PC-9 (cell line): ENCODE measurements around the gene USP49.

ENCODE experiments used
- EZH2 ChIP-seq: fragments of 200-600 bp; sonication (generic); IDR thresholded peaks from 2 replicates; pipeline ENCODE4 v1.8.0; 2017; ENCODE audit warnings: antibody characterized with exemption, low read depth
- TF ChIP-seq, protein P1 (sequence below): fragments of 200-600 bp; sonication (generic); conservative IDR thresholded peaks from 2 replicates; pipeline ENCODE4 v1.6.1; 2017; ENCODE audit warnings: mixed run types, antibody characterized with exemption, mild to moderate bottlenecking, moderate library complexity

DNA sequence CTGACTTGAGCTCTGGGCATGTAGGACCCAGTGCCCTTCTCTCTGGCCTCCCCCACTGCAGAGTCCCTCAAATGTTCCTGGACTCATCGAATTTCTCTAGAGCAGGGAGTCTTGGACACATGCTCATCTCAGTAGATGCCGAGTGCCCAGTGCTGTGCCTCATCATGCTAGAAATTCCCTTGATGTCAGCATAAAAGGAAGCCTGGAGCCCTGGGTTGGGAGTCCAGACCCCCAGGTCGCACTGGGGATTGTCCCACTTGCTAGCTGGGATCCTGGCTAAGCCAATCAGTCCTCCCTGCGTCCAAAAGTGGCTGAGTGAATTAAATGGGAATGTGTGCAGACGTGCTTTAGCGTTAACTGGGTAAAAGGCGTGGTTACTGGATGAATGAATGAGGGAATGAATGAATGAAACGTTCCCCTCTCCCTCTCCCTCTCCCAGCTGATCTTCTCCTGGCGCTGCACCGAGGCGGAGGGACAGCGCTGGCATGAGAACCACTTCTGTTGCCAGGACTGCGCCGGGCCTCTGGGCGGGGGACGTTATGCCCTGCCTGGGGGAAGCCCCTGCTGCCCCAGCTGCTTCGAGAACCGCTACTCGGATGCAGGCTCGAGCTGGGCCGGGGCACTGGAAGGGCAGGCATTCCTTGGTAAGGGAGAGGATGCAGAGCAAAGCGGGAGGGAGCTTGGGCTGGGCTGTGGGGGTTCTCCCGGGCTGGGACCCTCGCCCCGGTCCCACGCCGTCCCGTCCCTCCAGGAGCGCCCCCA lies 109.3 kb downstream of the USP49 start:
- TF ChIP-seq, protein P1, sequence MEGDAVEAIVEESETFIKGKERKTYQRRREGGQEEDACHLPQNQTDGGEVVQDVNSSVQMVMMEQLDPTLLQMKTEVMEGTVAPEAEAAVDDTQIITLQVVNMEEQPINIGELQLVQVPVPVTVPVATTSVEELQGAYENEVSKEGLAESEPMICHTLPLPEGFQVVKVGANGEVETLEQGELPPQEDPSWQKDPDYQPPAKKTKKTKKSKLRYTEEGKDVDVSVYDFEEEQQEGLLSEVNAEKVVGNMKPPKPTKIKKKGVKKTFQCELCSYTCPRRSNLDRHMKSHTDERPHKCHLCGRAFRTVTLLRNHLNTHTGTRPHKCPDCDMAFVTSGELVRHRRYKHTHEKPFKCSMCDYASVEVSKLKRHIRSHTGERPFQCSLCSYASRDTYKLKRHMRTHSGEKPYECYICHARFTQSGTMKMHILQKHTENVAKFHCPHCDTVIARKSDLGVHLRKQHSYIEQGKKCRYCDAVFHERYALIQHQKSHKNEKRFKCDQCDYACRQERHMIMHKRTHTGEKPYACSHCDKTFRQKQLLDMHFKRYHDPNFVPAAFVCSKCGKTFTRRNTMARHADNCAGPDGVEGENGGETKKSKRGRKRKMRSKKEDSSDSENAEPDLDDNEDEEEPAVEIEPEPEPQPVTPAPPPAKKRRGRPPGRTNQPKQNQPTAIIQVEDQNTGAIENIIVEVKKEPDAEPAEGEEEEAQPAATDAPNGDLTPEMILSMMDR = no peak; the same call in 1 of the 2 replicates
- TF ChIP-seq EZH2 = no peak
